Measurements from ENCODE around the gene PCDH15.
"Not testable (repeated sequence)": the region's sequence is repeated elsewhere in the genome, so short reads cannot be mapped to it uniquely, and the experiment has no call there.

The PCDH15 gene

DNA sequence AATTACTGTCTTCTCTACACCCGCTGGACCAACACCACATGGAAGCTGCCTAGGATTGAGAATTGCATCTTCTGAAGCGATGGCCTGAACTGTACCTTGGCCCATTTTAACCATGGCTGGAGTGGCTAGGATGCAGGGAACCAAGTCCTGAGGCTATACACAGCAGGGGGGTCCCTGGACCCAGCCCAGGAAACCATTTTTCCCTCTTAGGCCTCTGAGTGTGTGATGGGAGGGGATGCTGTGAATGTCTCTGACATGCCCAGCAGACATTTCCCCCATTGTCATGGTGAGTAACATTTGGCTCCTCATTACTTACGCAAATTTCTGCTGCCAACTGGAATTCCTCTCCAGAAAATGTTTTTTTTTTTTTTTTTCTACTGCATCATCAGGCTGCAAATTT is 822.7 kb downstream of the PCDH15 start:
- DNase-seq (ENCODE audit: low spot score) = no peak

GRCh38 chr10:53977267-53977666 is 823.8 kb downstream of the PCDH15 start:
- DNase-seq (ENCODE audit: low spot score) = no peak

DNA sequence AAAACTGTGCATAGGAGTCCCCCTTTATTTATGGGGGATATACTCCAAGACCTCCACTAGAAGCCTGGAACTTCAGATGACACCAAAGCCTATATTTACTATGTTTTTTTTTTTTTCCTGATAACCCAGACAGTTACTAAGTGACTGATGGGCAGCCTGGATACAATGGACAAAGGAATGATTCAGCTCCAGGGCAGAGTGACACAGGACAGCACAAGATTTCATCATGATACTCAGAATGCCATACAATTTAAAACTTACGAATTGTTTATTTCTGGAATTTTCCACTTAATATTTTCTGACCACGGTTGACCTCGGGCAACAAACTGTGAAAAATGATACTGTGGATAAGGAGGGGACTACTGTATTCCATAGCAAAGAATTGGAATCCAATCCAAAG is 843.6 kb downstream of the PCDH15 start:
- DNase-seq (ENCODE audit: low spot score) = peak; percentile 46

DNA sequence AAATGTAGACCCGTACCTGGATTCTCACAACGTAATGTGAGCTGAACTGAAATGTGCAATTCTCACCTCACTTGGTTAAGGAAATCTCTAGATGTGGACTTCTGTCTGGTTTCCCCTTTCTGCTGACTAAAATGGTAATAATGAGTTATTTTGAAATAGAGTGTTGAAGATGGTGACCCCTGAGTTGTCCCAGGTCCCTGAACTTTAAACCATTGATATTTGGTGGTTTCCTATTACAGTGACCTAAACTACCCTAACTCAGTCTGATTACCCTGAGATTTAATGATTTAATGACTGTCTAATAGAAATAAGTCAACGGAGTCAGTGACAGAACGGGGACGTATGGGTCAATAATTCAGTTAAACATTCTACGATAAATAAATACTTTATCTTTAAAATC is 845.9 kb downstream of the PCDH15 start:
- DNase-seq (ENCODE audit: low spot score) = no peak

- DNase-seq (ENCODE audit: low spot score) = no peak
Measured at GRCh38 chr10:53952698-53953630, 848.1 kb downstream of the PCDH15 start.

DNA sequence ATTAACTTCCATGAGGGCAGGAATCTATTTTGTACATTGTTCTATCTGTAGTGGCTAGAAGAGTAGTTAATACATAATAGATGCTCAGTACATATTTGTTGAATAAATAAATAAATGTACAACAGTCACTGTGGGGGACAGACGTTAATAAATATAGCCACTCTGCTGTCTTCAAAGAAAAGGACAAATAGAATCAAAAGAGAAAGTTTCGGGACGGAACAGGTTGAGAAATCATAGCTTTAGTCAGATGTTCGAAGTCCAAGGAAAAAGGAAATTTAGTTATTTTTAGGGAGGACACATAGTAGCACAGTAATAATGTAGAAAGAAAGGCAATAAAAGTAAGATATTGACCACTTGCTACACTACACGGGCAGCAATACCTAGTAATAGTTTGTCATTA is 861.4 kb downstream of the PCDH15 start:
- no peak for DNase-seq (ENCODE audit: low spot score)

- DNase-seq (ENCODE audit: low spot score) = no peak
Measured at GRCh38 chr10:53930648-53931047, 870.4 kb downstream of the PCDH15 start.

- DNase-seq (ENCODE audit: low spot score) = not testable (repeated sequence)
Measured at GRCh38 chr10:53924051-53924700, 876.9 kb downstream of the PCDH15 start.

DNA sequence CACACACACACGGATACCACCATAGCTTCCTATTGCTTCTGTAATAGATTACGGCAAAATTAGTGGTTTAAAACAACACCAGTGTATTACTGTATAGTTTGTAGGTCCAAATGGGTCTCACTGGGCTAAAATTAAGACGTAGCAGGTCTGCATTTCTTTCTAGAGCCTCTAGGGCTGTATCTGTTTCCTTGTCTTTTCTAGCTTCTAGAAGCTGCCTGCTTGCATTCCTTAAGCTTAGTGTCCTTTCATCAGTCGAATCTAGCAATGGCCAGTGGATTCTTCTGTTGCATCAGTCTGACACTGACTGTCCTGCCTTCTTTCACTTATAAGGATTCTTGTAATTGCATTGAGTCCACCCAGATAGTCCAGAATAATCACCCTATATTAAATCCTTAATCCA is 882.3 kb downstream of the PCDH15 start:
- DNase-seq (ENCODE audit: low spot score) = no peak

GRCh38 chr10:53909791-53910190 is 891.2 kb downstream of the PCDH15 start:
- DNase-seq (ENCODE audit: low spot score) = no peak

GRCh38 chr10:53904506-53905241 is 896.4 kb downstream of the PCDH15 start:
- no peak for DNase-seq (ENCODE audit: low spot score)

GRCh38 chr10:53903756-53904155 is 897.3 kb downstream of the PCDH15 start:
- DNase-seq (ENCODE audit: low spot score) = no peak

GRCh38 chr10:53899463-53900160 is 901.4 kb downstream of the PCDH15 start:
- DNase-seq (ENCODE audit: low spot score) = no peak

DNA sequence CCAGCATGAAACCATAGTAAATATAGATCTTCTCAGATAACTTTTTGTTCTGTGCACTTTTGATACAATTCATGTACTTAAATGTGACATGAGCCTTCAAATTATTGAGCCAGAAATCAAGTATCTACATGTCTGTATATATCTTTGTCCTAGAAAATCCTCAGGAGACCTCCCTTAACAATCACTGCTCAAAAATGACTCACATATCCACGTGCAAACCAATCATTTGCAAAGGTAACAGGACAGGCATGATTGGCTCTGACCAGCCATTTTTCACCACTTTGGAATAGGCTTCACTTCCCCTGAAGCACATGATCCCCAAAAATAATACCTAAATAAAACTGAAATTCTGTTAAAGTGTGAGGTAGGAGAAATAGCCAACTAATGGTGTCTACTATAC is 902.5 kb downstream of the PCDH15 start:
- DNase-seq (ENCODE audit: low spot score) = no peak

DNA sequence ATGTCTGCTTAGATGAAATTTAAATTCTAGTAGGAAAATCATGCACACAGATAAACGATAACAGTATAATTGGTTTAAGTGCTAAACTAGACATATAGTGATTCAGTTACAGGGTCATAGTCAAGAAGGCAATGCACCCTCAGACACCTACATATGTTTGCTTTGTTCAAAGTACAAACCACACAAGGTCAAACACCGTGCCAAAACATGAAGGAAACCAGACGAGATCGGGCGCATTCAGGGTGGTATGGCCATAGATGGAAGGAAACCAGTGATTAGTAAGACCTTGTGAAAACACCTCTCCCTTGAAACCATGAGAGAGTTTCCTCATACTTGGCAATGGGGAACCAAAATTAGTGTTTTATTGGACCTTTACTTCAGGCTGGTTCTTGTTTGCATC is 906.9 kb downstream of the PCDH15 start:
- DNase-seq (ENCODE audit: low spot score) = no peak

- no peak for DNase-seq (ENCODE audit: low spot score)
Measured at GRCh38 chr10:53893061-53893460, 908.0 kb downstream of the PCDH15 start.

- DNase-seq (ENCODE audit: low spot score) = no peak
Measured at GRCh38 chr10:53886325-53887300, 914.4 kb downstream of the PCDH15 start.

DNA sequence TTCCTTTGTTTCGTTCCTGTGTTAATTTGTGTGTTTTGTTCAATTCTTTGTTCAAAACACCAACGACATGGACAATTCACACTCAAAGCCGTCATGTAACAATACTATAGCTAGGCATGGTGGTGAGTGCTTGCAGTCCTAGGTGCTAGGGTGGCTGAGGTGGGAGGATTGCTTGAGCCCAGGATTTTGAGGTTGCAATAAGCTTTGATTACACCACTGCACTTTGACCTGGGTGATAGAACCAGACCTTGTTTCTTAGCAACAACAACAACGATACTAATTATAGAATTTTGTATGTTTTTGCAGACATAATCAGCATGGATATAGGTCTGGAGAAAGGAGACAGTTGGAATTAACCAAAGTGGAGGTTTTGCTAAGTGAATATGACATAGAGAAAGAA is 936.2 kb downstream of the PCDH15 start:
- no peak for DNase-seq (ENCODE audit: low spot score)

GRCh38 chr10:53852450-53853175 is 948.4 kb downstream of the PCDH15 start:
- no peak for DNase-seq (ENCODE audit: low spot score)

GRCh38 chr10:53846809-53847208 is 954.2 kb downstream of the PCDH15 start:
- no peak for DNase-seq (ENCODE audit: low spot score)
